Neural cell (in vitro differentiated cells): ENCODE results near the gene AGK. TPM values are rescaled to one million over a fixed set of nuclear protein-coding genes. Genes with fewer than 3 reads are reported as not detected.

Experiments used
- H2AFZ ChIP-seq: fragments of 200-600, 300-800 bp; sonication (generic), shearing (Covaris generic); 2 replicates; pipeline ENCODE4 v1.6.0; 2014; ENCODE audit warnings: low read depth, mild to moderate bottlenecking, antibody characterized with exemption, low read length, moderate library complexity
- H3F3A ChIP-seq: fragments of 200-600 bp; shearing (Covaris generic); 2 replicates; pipeline ENCODE4 v1.6.1; 2016; ENCODE audit warnings: mild to moderate bottlenecking, moderate library complexity, mixed read lengths, antibody characterized with exemption, low read length; ENCODE audit not compliant: insufficient read depth, poor library complexity, severe bottlenecking
- H3K27ac ChIP-seq: fragments of 200-600, 300-800 bp; sonication (generic), shearing (Covaris generic); 2 replicates; pipeline ENCODE4 v1.5.1; 2014; ENCODE audit warnings: mild to moderate bottlenecking, low read length, moderate library complexity
- H3K27me3 ChIP-seq: fragments of 300-800, 200-600 bp; sonication (generic), shearing (Covaris generic); 2 replicates; pipeline ENCODE4 v1.6.0; 2014; ENCODE audit warnings: mild to moderate bottlenecking, low read depth, low read length, moderate library complexity; ENCODE audit not compliant: insufficient read depth
- H3K36me3 ChIP-seq: fragments of 300-800, 200-600 bp; sonication (generic), shearing (Covaris generic); 2 replicates; pipeline ENCODE4 v1.5.1; 2014; ENCODE audit warnings: mild to moderate bottlenecking, antibody characterized with exemption, low read length, moderate library complexity; ENCODE audit not compliant: insufficient read depth
- H3K4me2 ChIP-seq: fragments of 300-800, 200-600 bp; sonication (generic), shearing (Covaris generic); 2 replicates; pipeline ENCODE4 v1.6.0; 2014; ENCODE audit warnings: mild to moderate bottlenecking, low read length
- H3K4me3 ChIP-seq: fragments of 300-800, 200-600 bp; sonication (generic), shearing (Covaris generic); 2 replicates; pipeline ENCODE4 v1.5.1; 2014; ENCODE audit warnings: mild to moderate bottlenecking, low read length, moderate library complexity
- H3K79me2 ChIP-seq: fragments of 200-600 bp; shearing (Covaris generic); replicated peaks from 2 replicates; pipeline ENCODE4 v1.6.0; 2014; ENCODE audit warnings: mild to moderate bottlenecking, low read length, moderate library complexity; ENCODE audit not compliant: insufficient read depth
- H3K9ac ChIP-seq: fragments of 300-800, 200-600 bp; sonication (generic), shearing (Covaris generic); 2 replicates; pipeline ENCODE4 v1.6.1; 2016; ENCODE audit warnings: mild to moderate bottlenecking, low read length, mixed read lengths
- H3K9me2 ChIP-seq: fragments of 200-600 bp; shearing (Covaris generic); 2 replicates; pipeline ENCODE4 v1.6.1; 2016; ENCODE audit warnings: mild to moderate bottlenecking, low read length, mixed read lengths; ENCODE audit not compliant: insufficient read depth
- H3K9me3 ChIP-seq: fragments of 200-600, 300-800 bp; sonication (generic), shearing (Covaris generic); 2 replicates; pipeline ENCODE4 v1.6.1; 2016; ENCODE audit warnings: mild to moderate bottlenecking, mixed run types, low read length, moderate library complexity, mixed read lengths
- H4K20me1 ChIP-seq: fragments of 200-600 bp; shearing (Covaris generic); 2 replicates; pipeline ENCODE4 v1.6.1; 2016; ENCODE audit warnings: mild to moderate bottlenecking, mixed run types; ENCODE audit not compliant: insufficient read depth
- CTCF ChIP-seq: fragments of 450-650 bp; IDR thresholded peaks from 2 replicates; pipeline ENCODE4 v1.5.1; 2014; ENCODE audit warnings: antibody characterized with exemption, mild to moderate bottlenecking, moderate library complexity; ENCODE audit not compliant: poor library complexity, severe bottlenecking
- EP300 ChIP-seq: fragments of 450-650 bp; conservative IDR thresholded peaks from 2 replicates; pipeline ENCODE4 v1.6.1; 2014; ENCODE audit warnings: antibody characterized with exemption, mild to moderate bottlenecking, moderate library complexity; ENCODE audit not compliant: poor library complexity, severe bottlenecking
- EZH2 ChIP-seq: fragments of 200-600, 300-800 bp; shearing (Covaris generic), sonication (generic); IDR thresholded peaks from 2 replicates; pipeline ENCODE4 v1.6.1; 2014; ENCODE audit warnings: antibody characterized with exemption, low read length, borderline replicate concordance, mild to moderate bottlenecking; ENCODE audit not compliant: insufficient read depth, poor library complexity, severe bottlenecking
- MXI1 ChIP-seq: fragments of 450-650 bp; conservative IDR thresholded peaks from 2 replicates; pipeline ENCODE4 v1.6.1; 2014; ENCODE audit warnings: antibody characterized with exemption, mild to moderate bottlenecking; ENCODE audit not compliant: poor library complexity, severe bottlenecking
- POLR2AphosphoS5 ChIP-seq: IDR thresholded peaks from 2 replicates; pipeline ENCODE4 v1.6.1; 2012
- RAD21 ChIP-seq: fragments of 450-650 bp; conservative IDR thresholded peaks from 2 replicates; pipeline ENCODE4 v1.6.1; 2014; ENCODE audit warnings: antibody characterized with exemption, mild to moderate bottlenecking, moderate library complexity
- REST ChIP-seq: IDR thresholded peaks from 2 replicates; pipeline ENCODE4 v1.6.1; 2012; ENCODE audit warnings: borderline replicate concordance
- SMC3 ChIP-seq: fragments of 450-650 bp; conservative IDR thresholded peaks from 2 replicates; pipeline ENCODE4 v1.6.1; 2014; ENCODE audit warnings: antibody characterized with exemption, mild to moderate bottlenecking, moderate library complexity; ENCODE audit not compliant: poor library complexity
- TAF1 ChIP-seq: IDR thresholded peaks from 2 replicates; pipeline ENCODE4 v1.6.1; 2012; ENCODE audit warnings: low read depth
- polyA plus RNA-seq: library from polyadenylated mRNA; depleted of rRNA; stranded (reverse); fragments of >200 nt; gene quantifications from 2 replicates; pipeline ENCODE4 v1.2.3, GENCODE V29; 2014

The AGK gene
- polyA plus RNA-seq, 1 donor from 2014 or later = 59.8 TPM

DNA sequence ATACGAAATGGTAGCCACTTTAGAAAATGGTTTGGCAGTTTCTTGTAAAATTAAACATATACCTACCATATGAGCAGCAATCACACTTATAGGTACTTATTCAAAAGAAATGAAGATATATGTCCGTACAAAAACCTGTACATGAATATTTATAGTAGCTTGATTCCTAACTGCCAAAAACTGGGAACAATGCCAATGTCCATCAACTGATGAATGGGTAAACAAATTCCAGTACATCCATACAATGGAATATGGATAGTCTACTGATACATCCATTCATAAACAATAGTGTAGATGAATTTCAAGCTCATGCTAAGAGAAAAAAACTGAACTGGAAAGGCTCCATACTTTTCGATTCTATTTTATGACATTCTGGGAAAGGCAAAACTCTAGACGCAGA, 68.5 kb downstream of the AGK start:
- H3K36me3 ChIP-seq = peaks cover 2% of the 10 kb centered on the region
- H3K9me2 ChIP-seq = no peaks in the 10 kb centered on the region
- no peak overlapping the region for H3K9ac ChIP-seq
- no peaks in the 10 kb centered on the region for H3K27me3 ChIP-seq
- H3K9me3 ChIP-seq = no peaks in the 10 kb centered on the region
- TF ChIP-seq TAF1 (no peak), POLR2AphosphoS5 (no peak), EZH2 (no peak), MXI1 (no peak), EP300 (no peak), SMC3 (no peak), RAD21 (no peak), CTCF (no peak), REST (no peak)
- no peak overlapping the region for H3K4me3 ChIP-seq
- H4K20me1 ChIP-seq = no peaks in the 10 kb centered on the region
- no peak overlapping the region for H3K4me2 ChIP-seq
- no peaks in the 10 kb centered on the region for H3K79me2 ChIP-seq
- H2AFZ ChIP-seq = no peak overlapping the region
- H3K27ac ChIP-seq = no peak overlapping the region
- no peaks in the 10 kb centered on the region for H3F3A ChIP-seq

DNA sequence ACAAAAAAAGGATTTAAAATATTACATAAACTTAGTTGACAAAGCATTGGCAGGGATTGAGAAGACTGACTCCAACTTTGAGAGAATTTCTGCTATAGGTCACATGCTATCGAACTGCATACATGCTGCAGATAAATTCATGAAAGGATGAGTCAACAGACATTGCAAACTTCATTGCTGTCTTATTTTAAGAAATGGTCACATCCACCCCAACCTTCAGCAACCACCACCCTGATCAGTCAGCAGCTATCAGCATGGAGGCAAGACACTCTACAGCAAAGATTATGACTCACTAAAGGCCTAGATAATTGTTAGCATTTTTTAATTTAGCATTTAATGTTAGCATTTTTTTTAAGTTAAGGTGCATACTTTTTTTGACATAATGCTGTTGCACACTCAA, 73.6 kb downstream of the AGK start:
- no peaks in the 10 kb centered on the region for H3K79me2 ChIP-seq
- no peaks in the 10 kb centered on the region for H4K20me1 ChIP-seq
- H3K27me3 ChIP-seq = no peaks in the 10 kb centered on the region
- no peak overlapping the region for H3K9ac ChIP-seq
- no peaks in the 10 kb centered on the region for H3K9me2 ChIP-seq
- no peaks in the 10 kb centered on the region for H3F3A ChIP-seq
- no peak overlapping the region for H2AFZ ChIP-seq
- no peak overlapping the region for H3K4me2 ChIP-seq
- TF ChIP-seq REST (no peak), SMC3 (no peak), POLR2AphosphoS5 (no peak), TAF1 (no peak), CTCF (no peak), MXI1 (no peak), EZH2 (no peak), RAD21 (no peak)
- H3K4me3 ChIP-seq = no peak overlapping the region
- no peak overlapping the region for H3K27ac ChIP-seq
- H3K36me3 ChIP-seq = peaks cover 3% of the 10 kb centered on the region
- no peaks in the 10 kb centered on the region for H3K9me3 ChIP-seq
